Activated T-helper 1 cell treated with Interleukin-2 at 50 U/mL for 16 hours (primary cell): Measurements from ENCODE around the gene MEGF6.

Experiments
- DNase-seq: peaks from one replicate; pipeline ENCODE4 v3.0.0-alpha.2; 2020; ENCODE audit warnings: low read depth

MEGF6 gene

GRCh38 chr1:3483380-3483779 is 127.9 kb downstream of the MEGF6 start:
- no peak for DNase-seq

GRCh38 chr1:3482378-3482849 is 128.9 kb downstream of the MEGF6 start:
- no peak for DNase-seq

DNA sequence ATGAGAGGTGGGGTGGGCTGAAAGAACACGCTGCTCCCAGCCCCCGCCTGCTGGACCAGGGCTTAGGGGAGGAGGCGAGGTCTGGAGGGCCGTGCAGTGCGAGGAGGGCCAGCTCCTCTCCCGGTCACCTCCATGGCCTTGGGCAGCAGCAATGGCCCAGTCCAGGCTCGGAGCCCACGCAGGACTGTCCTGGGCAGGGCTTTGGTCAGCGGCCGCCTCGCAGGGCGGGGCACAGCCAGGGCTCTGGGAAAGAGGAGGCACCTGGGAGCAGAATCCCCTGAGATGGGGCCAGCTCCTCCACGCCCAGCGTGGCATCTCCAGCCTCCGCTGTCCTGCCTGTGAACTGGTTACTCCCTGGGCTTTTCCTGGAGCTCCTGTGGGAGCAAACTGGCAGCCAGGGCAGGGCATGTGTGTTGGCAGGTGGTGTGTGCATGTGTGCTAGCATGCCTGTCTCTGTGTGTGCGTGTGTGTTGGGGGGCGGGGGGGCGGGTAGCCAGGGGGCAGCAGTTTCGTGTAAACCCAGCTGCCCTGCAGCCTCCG is 129.4 kb downstream of the MEGF6 start:
- no peak for DNase-seq

GRCh38 chr1:3481046-3481445 is 130.3 kb downstream of the MEGF6 start:
- DNase-seq: no peak

DNA sequence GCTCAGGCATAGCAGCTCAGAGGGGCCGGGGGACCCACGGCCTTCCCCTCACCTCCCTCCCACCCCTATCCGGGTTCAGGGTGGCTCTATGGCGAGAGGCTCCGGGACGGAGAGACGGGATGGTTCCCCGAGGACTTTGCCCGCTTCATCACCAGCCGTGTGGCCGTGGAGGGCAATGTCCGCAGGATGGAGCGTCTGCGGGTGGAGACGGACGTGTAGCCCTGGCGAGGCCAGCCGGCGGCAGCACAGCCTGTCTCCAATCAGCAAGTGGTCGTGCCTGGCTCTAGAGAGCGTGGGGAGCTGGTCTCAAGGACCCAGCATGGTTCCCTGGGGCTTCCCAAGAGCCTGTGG is 131.0 kb downstream of the MEGF6 start:
- DNase-seq: no peak

DNA sequence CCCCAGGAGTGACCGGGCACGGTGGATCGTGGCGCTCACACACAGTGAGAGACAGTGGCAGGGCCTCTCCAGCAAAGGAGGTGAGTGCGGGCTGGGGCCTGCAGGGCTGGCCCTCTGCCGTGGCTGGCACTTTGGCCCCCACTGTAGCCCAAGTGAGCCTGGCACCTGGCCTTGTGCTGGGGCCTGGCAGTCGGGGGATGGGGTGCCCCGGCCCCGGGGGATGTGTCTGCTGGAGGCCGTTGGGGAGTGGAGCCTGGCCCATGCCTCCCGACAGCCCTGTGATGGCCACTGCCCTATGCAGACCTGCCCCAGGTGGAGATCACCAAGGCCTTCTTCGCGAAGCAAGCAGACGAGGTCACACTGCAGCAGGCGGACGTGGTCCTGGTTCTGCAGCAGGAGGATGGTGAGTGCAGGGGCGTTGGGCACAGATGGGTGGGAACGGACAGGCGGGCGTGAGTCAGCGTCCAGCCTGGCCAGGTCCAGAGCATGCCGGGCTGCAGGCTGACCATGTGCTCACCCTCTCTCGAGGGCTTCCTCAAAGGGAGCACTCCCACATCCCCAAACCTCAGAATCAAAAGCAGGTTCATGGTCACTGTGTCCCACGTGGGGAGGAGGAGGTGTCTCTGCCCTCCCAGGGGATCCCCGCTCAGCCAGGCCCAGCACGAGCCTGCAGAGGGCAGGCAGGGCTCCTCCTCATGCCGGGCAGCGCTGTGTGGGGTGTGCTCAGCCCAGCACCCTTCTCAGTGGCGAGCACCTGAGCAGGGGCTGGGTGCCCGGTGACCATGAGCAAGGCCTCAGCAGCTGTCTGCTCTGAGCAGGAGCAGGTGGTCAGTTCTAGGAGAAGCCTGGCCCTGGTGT is 131.6 kb downstream of the MEGF6 start:
- no peak for DNase-seq

DNA sequence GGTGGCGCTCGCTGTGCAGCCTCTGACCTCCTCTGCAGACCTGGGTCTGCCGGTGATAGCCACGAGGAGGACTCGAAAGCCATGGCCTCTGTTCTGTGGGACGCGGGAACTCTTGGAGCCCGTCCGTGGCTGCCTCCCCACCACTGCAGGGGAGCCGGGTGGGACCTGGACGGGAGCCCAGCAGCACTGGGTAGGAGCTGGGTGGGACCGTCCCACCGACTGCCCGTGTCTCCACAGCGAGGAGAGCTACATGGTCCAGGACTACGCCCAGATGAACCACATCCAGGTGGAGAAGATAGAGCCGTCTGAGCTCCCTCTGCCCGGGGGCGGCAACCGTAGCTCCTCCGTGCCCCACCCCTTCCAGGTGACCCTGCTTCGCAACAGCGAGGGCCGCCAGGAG is 133.1 kb downstream of the MEGF6 start:
- DNase-seq: no peak

GRCh38 chr1:3477241-3477995 is 133.9 kb downstream of the MEGF6 start:
- no peak for DNase-seq

- DNase-seq: no peak
These were observed 134.6 kb downstream of the MEGF6 start for GRCh38 chr1:3476666-3477065.

GRCh38 chr1:3475839-3476573 is 135.3 kb downstream of the MEGF6 start:
- DNase-seq: no peak

DNA sequence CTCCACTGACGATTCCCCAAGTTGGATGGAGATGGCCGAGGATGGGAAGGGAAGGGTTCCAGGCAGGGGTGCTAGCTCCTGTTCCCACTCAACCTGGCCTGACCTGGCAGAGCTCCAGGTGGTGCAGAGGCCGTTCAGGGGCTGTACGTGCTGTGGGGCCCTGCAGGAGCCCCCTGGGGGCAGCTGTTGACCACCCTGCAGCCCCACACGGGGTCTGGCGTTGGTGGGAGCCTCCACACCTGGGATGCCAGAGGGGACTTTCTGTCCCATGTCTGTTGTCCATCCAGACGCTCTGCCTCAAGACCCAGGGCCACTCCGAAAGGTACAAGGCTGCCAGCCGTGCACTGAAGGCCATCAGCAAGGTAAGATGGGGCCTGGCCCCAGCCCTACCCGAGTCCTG is 136.9 kb downstream of the MEGF6 start:
- DNase-seq: no peak

DNA sequence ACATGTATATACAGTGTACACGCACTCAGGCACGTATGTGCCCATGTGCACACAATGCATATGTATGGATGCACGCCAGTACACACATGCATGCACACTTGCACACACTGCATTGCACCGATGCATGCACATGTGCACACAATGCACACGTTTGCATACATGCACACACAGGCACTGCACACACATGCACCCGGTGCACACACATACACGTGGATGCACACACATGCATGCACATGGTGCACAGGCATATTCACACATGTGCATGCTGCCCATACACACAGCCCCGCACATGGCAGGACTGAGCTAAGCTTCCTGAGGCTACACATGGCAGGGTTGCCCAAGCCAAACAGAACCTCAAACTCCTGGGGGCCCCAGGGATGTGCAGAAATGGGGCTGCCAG is 137.3 kb downstream of the MEGF6 start:
- no peak for DNase-seq

- no peak for DNase-seq
These were observed 137.9 kb downstream of the MEGF6 start for GRCh38 chr1:3473381-3473844.

- no peak for DNase-seq
These were observed 138.4 kb downstream of the MEGF6 start for GRCh38 chr1:3472906-3473305.

DNA sequence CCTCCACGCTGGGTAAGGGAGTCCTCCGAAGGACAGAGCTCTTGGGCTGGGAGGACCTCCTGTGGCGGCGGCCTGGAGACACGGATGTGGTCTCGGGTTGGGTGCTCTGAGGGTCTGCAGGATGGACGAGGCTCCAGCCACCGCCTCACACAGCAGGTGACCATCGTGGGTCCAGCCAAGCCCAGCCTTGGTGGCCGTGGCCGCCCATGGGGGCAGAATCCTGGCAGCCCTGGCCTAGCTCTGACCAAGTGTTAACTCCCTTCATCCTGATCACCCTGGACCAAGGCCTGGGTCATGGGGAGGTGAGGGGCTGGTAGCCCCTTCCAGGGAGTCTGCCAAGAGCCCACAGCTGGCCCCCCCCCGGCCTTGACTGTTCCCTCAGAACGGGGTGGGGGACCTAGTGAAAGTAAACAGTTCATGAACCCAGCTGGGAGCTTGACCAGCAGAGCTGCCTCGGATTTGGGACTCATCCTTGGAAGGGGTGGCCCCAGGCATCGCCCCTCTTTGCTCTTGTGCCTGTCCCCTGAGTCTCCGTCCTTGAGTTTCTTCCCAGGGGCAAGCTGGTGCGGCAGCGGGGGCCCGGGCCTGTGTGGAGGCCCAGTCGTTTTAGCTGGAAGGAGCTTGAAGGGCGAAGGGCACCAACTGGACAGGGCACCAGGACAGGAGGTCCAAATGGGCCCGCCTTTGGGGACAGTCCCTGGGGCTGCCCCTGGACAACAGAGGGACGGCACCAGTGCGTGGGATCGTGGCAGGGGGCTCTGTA is 139.0 kb downstream of the MEGF6 start:
- no peak for DNase-seq

- no peak for DNase-seq
These were observed 139.8 kb downstream of the MEGF6 start for GRCh38 chr1:3471356-3472087.

DNA sequence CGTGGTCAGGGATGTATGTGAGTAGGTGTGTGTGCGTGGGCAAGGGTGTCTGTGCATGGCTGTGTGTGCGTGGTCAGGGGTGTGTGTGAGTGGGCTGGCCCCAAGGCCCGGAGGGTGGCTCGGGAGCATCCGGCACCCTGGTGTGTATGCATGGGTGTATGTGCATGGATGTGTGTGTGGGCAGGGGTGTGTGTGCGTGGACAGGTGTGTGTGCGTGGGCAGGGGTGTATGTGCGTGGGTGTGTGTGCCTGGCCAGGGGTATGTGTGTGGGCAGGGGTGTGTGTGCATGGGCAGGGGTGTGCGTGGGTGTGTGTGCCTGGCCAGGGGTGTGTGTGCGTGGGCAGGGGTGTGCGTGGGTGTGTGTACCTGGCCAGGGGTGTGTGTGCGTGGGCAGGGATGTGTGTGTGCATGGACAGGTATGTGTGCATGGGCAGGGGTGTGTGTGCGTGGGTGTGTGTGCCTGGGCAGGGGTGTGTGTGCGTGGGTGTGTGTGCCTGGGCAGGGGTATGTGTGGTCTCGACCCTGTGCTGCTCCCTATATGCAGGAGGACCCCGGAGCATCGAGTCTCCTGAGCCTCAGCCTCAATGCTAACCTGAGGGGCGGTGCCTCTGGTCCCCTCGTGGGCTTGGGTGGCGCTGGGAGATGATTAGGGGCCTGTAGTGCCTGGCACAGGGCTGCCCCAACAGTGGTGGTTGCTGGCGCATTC is 140.5 kb downstream of the MEGF6 start:
- DNase-seq: no peak

- no peak for DNase-seq
These were observed 141.3 kb downstream of the MEGF6 start for GRCh38 chr1:3469849-3470649.

DNA sequence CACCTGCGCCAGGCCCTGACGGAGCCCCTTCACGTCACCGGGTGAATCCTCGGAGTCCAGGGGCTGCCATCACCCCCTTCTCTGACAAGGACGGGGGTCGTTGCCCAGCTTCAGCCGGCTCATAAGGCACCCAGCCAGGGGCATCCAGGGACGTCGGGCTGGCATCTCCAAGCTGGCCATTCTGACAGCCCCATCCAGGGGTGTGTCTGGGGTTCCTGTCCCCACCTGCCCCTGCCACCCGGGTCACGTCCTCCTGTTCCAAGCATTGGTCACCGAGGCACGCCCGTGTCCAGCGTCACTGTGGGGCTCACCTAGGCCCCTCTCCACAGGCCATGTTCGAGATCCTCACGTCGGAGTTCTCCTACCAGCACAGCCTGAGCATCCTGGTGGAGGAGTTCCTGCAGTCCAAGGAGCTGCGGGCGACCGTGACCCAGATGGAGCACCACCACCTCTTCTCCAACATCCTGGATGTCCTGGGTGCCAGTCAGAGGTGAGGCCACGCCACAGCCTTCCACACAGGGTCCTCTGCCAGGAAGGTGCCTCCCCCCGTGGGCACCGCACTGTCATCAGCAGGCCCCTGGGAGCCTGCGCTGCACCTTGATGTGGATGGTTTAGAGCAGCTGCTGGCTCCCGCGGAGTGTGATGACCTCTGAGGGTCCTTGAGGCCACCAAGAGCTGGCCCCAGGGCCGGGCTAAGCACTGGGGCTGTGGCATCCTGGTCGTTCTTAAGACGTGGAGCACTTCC is 142.0 kb downstream of the MEGF6 start:
- DNase-seq: no peak
